ENCODE data around the gene N4BP2L2.

Gene N4BP2L2

GRCh38 chr13:32528358-32528757 is 10.2 kb downstream of the N4BP2L2 start:
- DNase-seq (ENCODE audit: low spot score): no peak

GRCh38 chr13:32527151-32527550 is 11.4 kb downstream of the N4BP2L2 start:
- no peak for DNase-seq (ENCODE audit: low spot score)

- DNase-seq (ENCODE audit: low spot score): no peak
These were observed 12.8 kb downstream of the N4BP2L2 start for GRCh38 chr13:32525766-32526165.

- DNase-seq (ENCODE audit: low spot score): no peak
These were observed 23.3 kb downstream of the N4BP2L2 start for GRCh38 chr13:32515246-32515645.

GRCh38 chr13:32511482-32511881 is 27.1 kb downstream of the N4BP2L2 start:
- DNase-seq (ENCODE audit: low spot score): no peak

GRCh38 chr13:32504876-32505275 is 33.7 kb downstream of the N4BP2L2 start:
- no peak for DNase-seq (ENCODE audit: low spot score)

- DNase-seq (ENCODE audit: low spot score): no peak
These were observed 34.3 kb downstream of the N4BP2L2 start for GRCh38 chr13:32504263-32504662.

- DNase-seq (ENCODE audit: low spot score): no peak
These were observed 34.9 kb downstream of the N4BP2L2 start for GRCh38 chr13:32503727-32504126.

GRCh38 chr13:32501064-32501463 is 37.5 kb downstream of the N4BP2L2 start:
- DNase-seq (ENCODE audit: low spot score): no peak

GRCh38 chr13:32499538-32500210 is 38.9 kb downstream of the N4BP2L2 start:
- no peak for DNase-seq (ENCODE audit: low spot score)

GRCh38 chr13:32497589-32497988 is 41.0 kb downstream of the N4BP2L2 start:
- no peak for DNase-seq (ENCODE audit: low spot score)

GRCh38 chr13:32496599-32497160 is 41.9 kb downstream of the N4BP2L2 start:
- DNase-seq (ENCODE audit: low spot score): no peak

- no peak for DNase-seq (ENCODE audit: low spot score)
These were observed 42.8 kb downstream of the N4BP2L2 start for GRCh38 chr13:32495841-32496240.

- DNase-seq (ENCODE audit: low spot score): no peak
These were observed 43.2 kb downstream of the N4BP2L2 start for GRCh38 chr13:32495429-32495828.

- DNase-seq (ENCODE audit: low spot score): no peak
These were observed 47.6 kb downstream of the N4BP2L2 start for GRCh38 chr13:32491028-32491427.

- DNase-seq (ENCODE audit: low spot score): no peak
These were observed 61.7 kb downstream of the N4BP2L2 start for GRCh38 chr13:32476892-32477291.

GRCh38 chr13:32476021-32476731 is 62.4 kb downstream of the N4BP2L2 start:
- DNase-seq (ENCODE audit: low spot score): no peak

- no peak for DNase-seq (ENCODE audit: low spot score)
These were observed 63.4 kb downstream of the N4BP2L2 start for GRCh38 chr13:32474999-32475792.

- no peak for DNase-seq (ENCODE audit: low spot score)
These were observed 64.9 kb downstream of the N4BP2L2 start for GRCh38 chr13:32473650-32474049.

- DNase-seq (ENCODE audit: low spot score): no peak
These were observed 66.4 kb downstream of the N4BP2L2 start for GRCh38 chr13:32472194-32472621.

- no peak for DNase-seq (ENCODE audit: low spot score)
These were observed 67.2 kb downstream of the N4BP2L2 start for GRCh38 chr13:32471187-32471922.
